Epithelial cell of esophagus (primary cell): ENCODE results near the gene AK8.
A peak's percentile ranks its signal among the peaks of the same experiment; 100 is the strongest.

ENCODE experiments used
- DNase-seq: peaks from one replicate; pipeline ENCODE4 v3.0.0; 2010; ENCODE audit warnings: low read depth
- H3K4me3 ChIP-seq: 2 replicates; pipeline ENCODE4 v1.5.1; 2011; ENCODE audit warnings: mild to moderate bottlenecking, low read length, control low read depth
- CTCF ChIP-seq: IDR thresholded peaks from 2 replicates; pipeline ENCODE4 v1.5.1; 2011; ENCODE audit warnings: low read depth, mild to moderate bottlenecking, low read length, control low read depth, inconsistent platforms; ENCODE audit not compliant: insufficient read depth; ENCODE audit errors: missing control alignments

Gene AK8

GRCh38 chr9:132898051-132898450 is 20.0 kb upstream of the AK8 start:
- TF ChIP-seq CTCF = no peak
- no peak overlapping the region for H3K4me3 ChIP-seq
- no peak for DNase-seq

GRCh38 chr9:132896906-132897305 is 18.8 kb upstream of the AK8 start:
- no peak for TF ChIP-seq CTCF
- no peak for DNase-seq

GRCh38 chr9:132896264-132896663 is 18.2 kb upstream of the AK8 start:
- no peak for TF ChIP-seq CTCF
- no peak for DNase-seq
- H3K4me3 ChIP-seq = no peak overlapping the region

More at GRCh38 chr9:132896906-132897305, 18.8 kb upstream of the AK8 start:
- H3K4me3 ChIP-seq = no peak overlapping the region

- TF ChIP-seq CTCF = no peak
- H3K4me3 ChIP-seq = no peak overlapping the region
- DNase-seq = peak; percentile 61
Observed at GRCh38 chr9:132894862-132895835, 17.1 kb upstream of the AK8 start.

GRCh38 chr9:132894346-132894745 is 16.3 kb upstream of the AK8 start:
- H3K4me3 ChIP-seq = no peak overlapping the region
- peak; percentile 84 for DNase-seq
- TF ChIP-seq CTCF = no peak

GRCh38 chr9:132892400-132892799 is 14.3 kb upstream of the AK8 start:
- H3K4me3 ChIP-seq = no peak overlapping the region
- TF ChIP-seq CTCF = no peak
- no peak for DNase-seq
